GM19455 (cell line): ENCODE results near the gene RBM33.

ENCODE experiments used
- ATAC-seq: cut with Tn5 transposase; IDR thresholded peaks from one replicate; pipeline ENCODE4 v1.9.1; 2021; ENCODE audit not compliant: unreplicated experiment

Gene RBM33

GRCh38 chr7:155765458-155765857 lies 121.0 kb downstream of the RBM33 start:
- ATAC-seq = no peak

DNA sequence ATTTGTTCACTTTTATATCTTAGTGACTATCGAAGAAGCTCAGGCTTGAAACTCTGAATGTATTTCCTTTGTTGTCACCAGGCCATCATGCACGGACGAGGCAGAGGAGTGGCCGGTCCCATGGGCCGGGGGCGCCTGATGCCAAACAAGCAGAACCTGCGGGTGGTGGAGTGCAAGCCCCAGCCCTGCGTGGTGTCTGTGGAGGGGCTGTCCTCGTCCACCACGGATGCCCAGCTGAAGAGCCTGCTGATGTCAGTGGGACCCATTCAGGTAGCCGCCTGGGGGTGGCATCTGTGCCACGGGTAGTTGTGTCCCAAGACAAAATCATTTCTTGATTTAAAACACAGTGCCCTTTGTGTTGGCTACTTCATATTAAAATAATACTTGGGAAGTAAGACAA lies 121.9 kb downstream of the RBM33 start:
- no peak for ATAC-seq

DNA sequence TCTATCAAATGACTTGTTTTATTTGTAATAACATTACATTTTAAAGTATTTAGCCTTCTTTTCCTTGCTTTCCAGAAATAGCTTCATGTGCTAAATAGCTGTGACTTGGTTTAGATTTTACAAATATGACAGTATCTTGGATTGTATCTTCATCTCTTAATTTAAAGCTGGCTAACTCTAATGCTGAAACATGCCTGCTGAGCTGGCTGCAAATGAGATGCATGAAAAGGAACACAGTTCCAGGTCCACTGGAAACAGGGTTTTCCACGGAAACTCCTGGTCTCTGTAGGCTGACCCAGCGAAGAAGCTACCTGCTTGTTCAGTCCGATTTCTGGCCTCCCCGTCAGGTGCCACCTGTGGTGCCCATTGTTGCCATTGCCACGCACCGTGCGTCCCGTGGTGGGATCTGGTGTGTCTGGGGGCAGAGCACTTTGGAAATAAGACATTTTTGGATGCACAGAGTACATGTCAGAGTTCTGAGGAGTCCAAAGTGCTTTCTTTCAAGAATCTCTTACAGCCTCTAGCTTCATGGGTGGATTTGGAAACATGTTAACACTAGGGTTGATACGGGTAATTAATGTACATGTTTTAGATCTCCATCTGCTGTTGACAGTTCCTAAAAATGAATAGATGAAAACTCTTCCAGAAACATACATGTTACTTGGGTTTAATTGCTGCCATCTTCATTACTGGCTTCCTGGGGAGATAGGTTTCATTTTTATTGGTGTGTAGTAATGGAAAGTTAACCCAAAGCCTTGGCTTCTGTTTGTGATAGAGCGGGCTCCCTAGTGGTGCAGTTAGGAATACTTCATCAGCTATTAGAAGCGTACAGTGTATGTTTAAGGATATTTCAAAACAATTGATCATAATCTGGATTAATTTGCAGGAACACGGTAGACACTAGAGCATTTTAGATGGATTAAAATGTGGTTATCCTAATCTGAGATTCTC lies 122.8 kb downstream of the RBM33 start:
- ATAC-seq = no peak

GRCh38 chr7:155769701-155770100 lies 125.2 kb downstream of the RBM33 start:
- ATAC-seq = no peak

- ATAC-seq = no peak
These were observed 125.8 kb downstream of the RBM33 start for GRCh38 chr7:155770241-155770640.

DNA sequence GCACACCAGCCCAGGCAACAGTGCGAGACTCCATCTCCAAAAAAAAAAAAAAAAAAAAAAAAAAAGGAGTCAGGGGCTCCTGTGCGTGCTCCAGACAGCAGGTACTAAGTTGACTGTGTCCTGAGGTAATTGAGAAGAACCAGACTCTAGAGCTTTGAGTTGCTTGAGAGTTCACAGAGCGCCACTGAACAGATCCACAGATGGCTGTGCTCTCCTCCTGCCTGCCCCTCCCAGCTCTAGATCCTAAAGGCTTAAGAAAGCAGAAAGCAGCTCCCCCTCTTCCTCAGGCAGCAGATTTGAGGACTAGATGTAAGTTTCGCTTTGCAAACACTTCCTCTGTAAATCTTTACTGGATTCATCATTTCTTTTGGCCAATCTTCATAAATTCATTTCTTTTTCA lies 129.1 kb downstream of the RBM33 start:
- ATAC-seq = no peak

DNA sequence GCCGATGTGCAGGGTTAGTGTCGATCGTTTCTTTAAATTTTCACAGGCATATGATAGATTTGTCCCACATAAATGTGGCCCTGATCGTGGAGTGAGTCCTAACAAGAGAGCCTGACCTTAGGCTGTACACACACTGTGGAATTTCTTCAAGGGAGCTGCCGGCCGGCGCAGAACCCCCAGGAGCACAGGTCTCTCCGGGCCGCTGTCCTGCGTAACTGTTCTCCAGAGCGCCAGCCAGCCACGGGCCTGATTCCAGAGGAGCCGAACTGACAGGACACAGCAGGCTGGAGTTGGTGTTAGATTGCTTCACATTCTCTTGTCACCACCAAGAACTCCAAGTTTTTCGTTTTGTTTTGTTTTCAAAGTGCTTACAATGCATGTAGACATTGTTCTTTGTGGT lies 130.5 kb downstream of the RBM33 start:
- ATAC-seq = no peak

GRCh38 chr7:155775691-155776090 lies 131.2 kb downstream of the RBM33 start:
- ATAC-seq = no peak

GRCh38 chr7:155776606-155777005 lies 132.1 kb downstream of the RBM33 start:
- ATAC-seq = no peak

DNA sequence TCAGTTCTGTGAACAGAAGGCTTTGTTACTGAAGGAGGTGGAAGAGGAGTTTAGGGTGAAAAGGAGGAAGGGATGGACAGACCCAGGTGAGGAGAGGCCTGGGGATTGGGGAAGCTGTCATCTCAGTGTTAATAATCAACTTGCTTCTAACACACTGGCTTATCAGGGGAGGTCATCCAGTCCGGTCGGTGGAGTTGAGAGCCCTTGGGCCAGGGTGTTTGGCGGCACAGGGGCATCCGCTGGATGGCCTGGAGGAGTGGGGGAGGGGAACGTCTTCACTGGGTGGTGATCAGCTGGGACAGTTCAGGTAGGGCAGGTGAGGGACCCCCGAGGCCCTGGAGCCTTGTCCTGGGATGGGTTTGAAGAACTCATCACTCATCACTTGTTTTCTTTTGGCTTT lies 133.9 kb downstream of the RBM33 start:
- no peak for ATAC-seq

GRCh38 chr7:155780884-155781283 lies 136.4 kb downstream of the RBM33 start:
- no peak for ATAC-seq

DNA sequence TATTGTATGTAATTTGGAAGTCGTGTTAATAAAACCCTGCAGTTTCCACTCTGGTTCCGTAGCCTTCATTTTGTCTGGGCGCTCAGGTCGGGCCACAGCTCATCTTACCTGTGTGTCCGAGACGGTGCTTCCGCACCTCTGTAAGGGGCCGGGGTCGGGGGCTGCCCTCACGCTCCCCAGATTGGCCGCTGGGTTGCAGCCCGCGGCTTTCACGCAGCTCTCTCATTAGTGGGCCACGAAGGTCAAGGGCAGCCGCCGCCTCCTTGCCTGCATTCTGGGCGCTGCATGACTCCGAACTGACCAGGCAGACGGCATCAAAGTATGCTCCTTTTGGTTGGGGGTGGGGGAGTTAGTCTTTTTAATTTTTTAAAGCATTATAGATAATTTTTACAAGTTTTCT lies 137.0 kb downstream of the RBM33 start:
- ATAC-seq = no peak

- ATAC-seq = no peak
These were observed 138.0 kb downstream of the RBM33 start for GRCh38 chr7:155782466-155782865.

DNA sequence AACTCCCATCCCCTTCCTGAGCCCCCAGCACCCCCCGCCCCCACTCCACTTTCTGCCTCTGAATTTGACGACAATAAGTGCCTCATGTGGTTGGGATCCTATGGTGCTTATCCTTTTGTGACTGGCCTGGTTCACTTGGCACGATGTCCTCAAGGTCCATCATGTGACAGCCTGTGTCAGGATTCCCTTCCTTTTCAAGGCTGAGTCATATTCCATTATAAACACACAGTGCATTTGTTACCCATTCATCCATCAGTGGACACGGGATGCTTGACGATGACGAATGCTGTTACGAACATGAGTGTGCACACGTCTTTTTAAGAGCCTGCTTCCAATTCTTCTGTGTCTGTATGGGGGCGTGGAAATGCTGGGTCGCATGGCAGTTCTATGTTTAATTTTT lies 141.1 kb downstream of the RBM33 start:
- no peak for ATAC-seq

GRCh38 chr7:155786491-155786890 lies 142.0 kb downstream of the RBM33 start:
- no peak for ATAC-seq

DNA sequence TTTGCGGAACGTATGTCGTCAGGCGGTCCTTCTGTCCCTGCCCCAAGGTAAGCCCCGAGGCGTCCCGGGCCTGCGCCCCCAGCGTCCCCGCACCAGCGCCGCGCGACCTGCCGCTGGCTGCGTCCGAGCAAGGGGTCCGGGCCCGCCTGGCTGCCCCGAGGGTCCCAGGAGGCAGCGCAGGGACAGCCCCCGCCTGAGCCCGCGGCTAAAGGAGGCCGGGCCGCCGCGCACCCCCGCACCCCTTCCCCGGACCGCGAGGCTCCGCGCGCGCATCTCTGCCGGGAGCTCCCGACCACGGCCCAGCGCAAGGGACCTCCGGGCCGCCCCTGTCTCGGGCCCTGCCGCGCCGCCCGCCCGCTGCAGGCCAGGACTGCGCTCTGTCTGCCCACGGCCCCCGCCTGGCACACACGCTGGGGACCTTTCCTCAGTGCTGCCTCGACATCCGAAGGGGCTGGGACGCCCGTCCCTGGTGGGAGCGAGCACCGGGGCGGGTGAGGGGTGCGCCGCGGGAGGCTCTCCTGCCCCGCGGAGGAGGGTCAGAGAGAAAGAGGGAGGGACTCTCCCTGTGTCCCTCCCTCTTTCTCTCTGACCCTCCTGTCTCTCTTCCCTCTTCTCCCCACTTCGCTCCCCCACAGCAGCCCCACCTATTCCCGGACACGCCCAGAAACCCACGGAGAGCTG lies 142.8 kb downstream of the RBM33 start:
- ATAC-seq = no peak

- no peak for ATAC-seq
These were observed 144.1 kb downstream of the RBM33 start for GRCh38 chr7:155788616-155789000.

DNA sequence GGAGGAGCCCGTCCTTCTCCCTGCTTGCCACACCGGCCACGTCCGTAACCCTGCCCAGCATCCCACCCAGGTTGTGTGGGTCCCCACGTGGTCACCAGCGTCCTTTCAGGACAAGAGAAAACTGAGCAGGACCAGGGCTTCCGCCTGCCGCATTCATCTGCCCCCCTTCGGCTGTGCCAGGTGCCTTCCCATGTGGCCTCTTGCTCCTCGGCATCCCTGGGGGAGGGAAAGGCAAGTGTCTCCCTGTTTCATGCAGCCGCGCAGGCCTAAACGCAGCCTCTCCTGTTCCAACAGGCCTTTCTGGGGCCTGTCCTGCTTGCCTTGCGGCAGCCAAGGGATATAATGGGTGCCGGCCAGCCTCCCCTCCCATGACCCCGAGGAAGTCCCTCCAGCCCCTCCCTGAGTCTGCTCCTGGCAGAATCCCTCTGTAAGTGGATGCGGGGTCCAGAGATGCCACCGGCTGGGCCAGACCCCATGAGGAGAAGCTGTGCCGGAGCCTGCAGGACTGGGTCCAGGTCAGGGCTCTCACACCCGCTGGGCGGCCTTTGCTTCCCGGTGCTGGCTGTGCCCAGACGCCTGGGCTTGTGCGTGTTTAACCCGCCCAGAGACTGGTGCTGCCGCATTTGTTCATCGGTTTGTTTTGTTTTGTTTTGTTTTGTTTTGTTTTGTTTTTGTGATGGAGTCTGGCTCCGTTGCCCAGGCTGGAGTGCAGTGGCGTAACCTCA lies 144.7 kb downstream of the RBM33 start:
- no peak for ATAC-seq

GRCh38 chr7:155790666-155791065 lies 146.2 kb downstream of the RBM33 start:
- ATAC-seq = no peak

GRCh38 chr7:155791214-155791737 lies 146.8 kb downstream of the RBM33 start:
- no peak for ATAC-seq

GRCh38 chr7:155791836-155792235 lies 147.4 kb downstream of the RBM33 start:
- ATAC-seq = no peak
